Endothelial cell of coronary artery (primary cell): ENCODE measurements around the gene TTC34. TPM values are rescaled to one million over a fixed set of nuclear protein-coding genes. Genes with fewer than 3 reads are reported as not detected.

Experiments
- total RNA-seq: library from RNA; depleted of rRNA; stranded (reverse); fragments of >200 nt; gene quantifications from 2 replicates; pipeline ENCODE4 v1.2.3, GENCODE V29; 2014

Gene TTC34
- total RNA-seq: under 0.01 and 0.09 TPM in 2 replicates

GRCh38 chr1:2801535-2802291 lies at the start of gene TTC34:
Gene TTC34, minus strand, starts transcription at chr1:2801693. Its CDS starts 866 bp downstream, at chr1:2800827.

DNA sequence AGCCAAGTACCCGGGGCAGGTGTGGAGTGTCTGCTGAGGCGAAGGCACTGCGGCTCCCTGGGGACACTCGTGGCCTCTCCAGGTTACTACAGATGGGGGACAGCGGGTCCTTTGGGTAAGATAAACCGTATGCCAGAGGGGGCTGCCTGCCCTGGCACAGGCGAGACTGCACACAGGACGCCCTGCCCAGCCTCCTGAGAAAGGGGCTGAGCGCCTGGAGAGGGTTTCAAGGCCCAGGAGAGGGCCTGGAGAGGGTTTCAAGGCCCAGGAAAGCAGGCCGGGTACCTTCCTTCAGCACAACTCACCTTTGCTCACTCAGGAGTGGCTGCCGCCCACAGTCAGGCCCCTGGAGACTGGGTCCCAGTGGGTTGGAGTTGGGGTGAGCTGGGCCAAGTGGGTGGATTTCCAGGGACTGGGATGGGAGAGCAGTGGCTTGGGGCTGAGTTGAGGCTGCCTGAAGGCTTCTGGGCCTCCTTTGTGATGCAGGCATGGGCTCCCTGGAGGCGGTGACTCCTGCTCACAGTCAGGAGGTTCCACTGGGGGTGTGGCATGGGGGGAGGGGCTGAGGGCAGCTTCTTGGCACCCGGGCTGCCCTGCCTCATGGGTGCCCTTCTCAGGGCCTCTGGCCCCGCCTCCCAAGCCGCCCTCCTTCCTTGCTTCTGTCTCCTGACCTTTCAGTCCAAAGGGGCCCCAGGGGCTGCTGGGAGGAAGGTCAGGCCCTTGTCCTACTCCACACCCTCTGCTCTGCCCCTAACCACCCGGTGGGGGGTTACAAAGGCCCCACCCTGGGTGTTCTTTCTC lies 168.7 kb downstream of the TTC34 start, which contains the start of gene MMEL1:
MMEL1 (minus strand) TSS at position 456 of the 801 bp plus-strand sequence. CDS start 3,532 bp downstream, outside the sequence.

DNA sequence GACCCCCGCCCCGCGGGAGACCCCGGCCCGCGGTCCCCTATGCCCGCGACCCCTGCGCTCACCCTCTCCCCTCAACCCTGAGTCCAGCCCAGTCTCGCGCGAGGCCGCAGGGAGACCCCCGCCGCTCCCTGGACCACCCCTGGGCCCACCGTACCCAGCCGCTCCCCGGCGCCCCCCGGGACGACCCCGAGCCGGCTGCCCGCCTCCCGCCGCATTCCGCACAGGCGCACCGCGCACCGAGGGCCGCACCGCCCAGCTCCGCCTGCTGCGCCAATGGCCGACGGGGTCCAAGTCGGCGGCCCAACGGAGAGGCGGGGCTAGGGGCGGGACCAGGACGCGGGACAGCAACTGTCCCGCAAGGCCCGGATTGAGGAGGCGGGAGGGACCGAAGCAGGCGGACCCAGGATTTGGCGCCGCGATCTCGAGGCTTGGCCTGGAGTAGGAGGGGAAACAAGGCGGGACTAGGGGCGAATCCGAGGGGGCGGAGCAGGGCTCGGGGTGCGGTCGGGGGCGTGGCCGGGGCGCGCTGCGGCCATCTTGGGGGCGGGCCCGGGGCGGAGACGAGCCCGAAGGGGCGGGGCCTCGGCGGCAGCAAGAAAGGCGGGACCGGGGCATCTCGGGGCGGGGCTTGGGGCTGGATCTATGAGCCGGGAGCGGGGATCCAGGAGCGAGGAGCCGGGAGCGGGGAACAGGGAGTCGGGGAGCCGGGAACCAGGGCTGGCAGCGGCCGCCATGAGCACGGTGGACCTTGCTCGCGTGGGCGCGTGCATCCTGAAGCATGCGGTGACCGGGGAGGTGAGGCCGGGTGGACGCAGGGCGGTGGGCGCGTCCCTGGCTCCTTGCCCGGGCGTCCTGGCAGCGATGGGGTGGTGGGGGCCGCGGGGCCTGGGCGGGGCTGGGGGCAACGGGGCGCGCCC lies 215.1 kb downstream of the TTC34 start, which contains the start of gene PRXL2B:
PRXL2B (plus strand) TSS at position 624 of the 917 bp plus-strand sequence; CDS start at position 733, 109 bp downstream.

Other genes starting within 250 kb of the TTC34 start
- 18.9 and 24.1 TPM in 2 replicates for gene TNFRSF14, start 245.3 kb downstream of the TTC34 start, total RNA-seq
- 20.4 and 20.5 TPM in 2 replicates for gene PRXL2B, start 214.9 kb downstream of the TTC34 start, total RNA-seq
- gene MMEL1, start 168.7 kb downstream of the TTC34 start, total RNA-seq: 1.3 and 2.9 TPM in 2 replicates
- gene ACTRT2, start 219.8 kb upstream of the TTC34 start, total RNA-seq: not detected in 2 replicates